Endothelial cell of umbilical vein (primary cell): Measurements from ENCODE around the gene ABCA3. TPM values are rescaled to one million over a fixed set of nuclear protein-coding genes. Genes with fewer than 3 reads are reported as not detected.

Source experiments
- BruUV-seq: library from RNA; stranded (reverse); fragments of 400-500 nt; replicated peaks from 2 replicates; lab custom pipeline; 2021; lab: Mats Ljungman, UMichigan
- CTCF ChIA-PET: fragments of 300-600, 350-600 bp; sonication (Branson Sonifier 250); formaldehyde crosslinking; loops from one replicate; lab custom pipeline; 2021; ENCODE audit warnings: antibody characterized with exemption, inconsistent platforms; lab: Charles Lee
- POLR2A ChIA-PET: fragments of 300-600, 350-600 bp; sonication (Branson Sonifier 250); formaldehyde crosslinking; loops from one replicate; lab custom pipeline; 2021; ENCODE audit warnings: antibody characterized with exemption, inconsistent platforms; lab: Charles Lee
- DNase-seq: peaks from one replicate; pipeline ENCODE4 v3.0.0-alpha.2; 2011; ENCODE audit warnings: low read depth, low spot score
- FAIRE-seq: peaks from 2 replicates; lab custom pipeline; 2011; peaks lifted over from hg19 to GRCh38; lab: Jason Lieb, UNC
- H2AFZ ChIP-seq: 2 replicates; pipeline ENCODE4 v1.6.0; 2012; ENCODE audit warnings: low read depth, low read length, control low read depth, inconsistent platforms
- H3K27ac ChIP-seq: 2 replicates; pipeline ENCODE4 v1.5.1; 2011; ENCODE audit warnings: low read depth, mild to moderate bottlenecking, control low read depth, low read length, moderate library complexity; ENCODE audit not compliant: insufficient read depth
- H3K27me3 ChIP-seq, 2 experiments: 2 replicates each; pipeline versions ENCODE4 v1.6.0 to v1.6.1; 2011; ENCODE audit warnings: low read length in 2 of 2, mixed read lengths in 1 of 2; ENCODE audit not compliant: control insufficient read depth in 2 of 2, insufficient read depth in 2 of 2
- H3K36me3 ChIP-seq, 2 experiments: 2 replicates in 1 of 2; 3 replicates in 1 of 2; pipeline ENCODE4 v1.5.1; 2011; ENCODE audit warnings: low read length in 2 of 2, mild to moderate bottlenecking in 1 of 2, moderate library complexity in 1 of 2; ENCODE audit not compliant: control insufficient read depth in 2 of 2, insufficient read depth in 2 of 2; ENCODE audit errors: extremely low read depth in 1 of 2
- H3K4me1 ChIP-seq: 3 replicates; pipeline ENCODE4 v1.5.1; 2011; ENCODE audit warnings: mild to moderate bottlenecking, low read length; ENCODE audit not compliant: control insufficient read depth, insufficient read depth; ENCODE audit errors: extremely low read depth
- H3K4me2 ChIP-seq: 2 replicates; pipeline ENCODE4 v1.6.1; 2011; ENCODE audit warnings: low read length, control low read depth, mixed read lengths; ENCODE audit not compliant: insufficient read depth
- H3K4me3 ChIP-seq, 3 experiments: fragments of 200-600 bp in 1 of 3; sonication (generic), shearing (Covaris generic) in 1 of 3; replicated peaks in 1 of 3; 2 replicates each; pipeline ENCODE4 v1.5.1; 2011 to 2016; ENCODE audit warnings: control low read depth in 3 of 3, low read length in 3 of 3, mild to moderate bottlenecking in 2 of 3, inconsistent platforms in 1 of 3, low read depth in 1 of 3, moderate library complexity in 1 of 3; ENCODE audit not compliant: insufficient read depth in 1 of 3
- H3K79me2 ChIP-seq: 2 replicates; pipeline ENCODE4 v1.6.0; 2012; ENCODE audit warnings: low read length, inconsistent platforms; ENCODE audit not compliant: control insufficient read depth, insufficient read depth
- H3K9ac ChIP-seq: replicated peaks from 2 replicates; pipeline ENCODE3; 2011; ENCODE audit warnings: low read length, control low read depth; ENCODE audit not compliant: insufficient read depth; ENCODE audit errors: extremely low read depth
- H3K9me1 ChIP-seq: replicated peaks from 3 replicates; pipeline ENCODE4 v1.6.0; 2011; ENCODE audit warnings: mild to moderate bottlenecking, low read length; ENCODE audit not compliant: control insufficient read depth, insufficient read depth; ENCODE audit errors: extremely low read depth
- H3K9me3 ChIP-seq: replicated peaks from 2 replicates; pipeline ENCODE4 v1.5.1; 2012; ENCODE audit warnings: low read length, inconsistent platforms; ENCODE audit not compliant: control insufficient read depth, insufficient read depth
- H4K20me1 ChIP-seq: replicated peaks from 2 replicates; pipeline ENCODE3; 2011; ENCODE audit warnings: mild to moderate bottlenecking, low read length; ENCODE audit not compliant: control insufficient read depth, insufficient read depth; ENCODE audit errors: extremely low read depth
- EZH2 ChIP-seq: IDR thresholded peaks from 2 replicates; pipeline ENCODE4 v1.6.1; 2012; ENCODE audit warnings: borderline replicate concordance, low read depth, mild to moderate bottlenecking, moderate library complexity, low read length, inconsistent platforms; ENCODE audit not compliant: severe bottlenecking
- FOS ChIP-seq: IDR thresholded peaks from 2 replicates; pipeline ENCODE4 v1.6.1; 2011; ENCODE audit warnings: mild to moderate bottlenecking, low read length, moderate library complexity, borderline replicate concordance; ENCODE audit not compliant: insufficient read depth
- GATA2 ChIP-seq: IDR thresholded peaks from 2 replicates; pipeline ENCODE4 v1.7.0; 2011; ENCODE audit warnings: low read depth, mild to moderate bottlenecking, moderate library complexity, mixed read lengths, low read length; ENCODE audit not compliant: insufficient read length, insufficient read depth
- JUN ChIP-seq: IDR thresholded peaks from 2 replicates; pipeline ENCODE4 v1.6.1; 2011; ENCODE audit warnings: borderline replicate concordance, low read depth; ENCODE audit not compliant: insufficient read length, insufficient read depth
- MAX ChIP-seq: IDR thresholded peaks from 2 replicates; pipeline ENCODE4 v1.6.1; 2011; ENCODE audit not compliant: insufficient read depth, insufficient read length
- MYC ChIP-seq: IDR thresholded peaks from one replicate; pipeline ENCODE4 v1.6.1; 2011; ENCODE audit warnings: mild to moderate bottlenecking, low read depth, low read length
- POLR2A ChIP-seq: IDR thresholded peaks from 2 replicates; pipeline ENCODE4 v1.6.1; 2012; ENCODE audit warnings: low read depth, mild to moderate bottlenecking, control low read depth, low read length
- POLR2AphosphoS5 ChIP-seq: IDR thresholded peaks from 2 replicates; pipeline ENCODE4 v1.6.1; 2012; ENCODE audit warnings: low read depth, mild to moderate bottlenecking, control low read depth, low read length, moderate library complexity; ENCODE audit not compliant: insufficient read depth
- dilution Hi-C: fragments of 300-500 bp; cut with MboI; formaldehyde crosslinking; loops from one replicate; pipeline ENCODE4 v1.15.0; 2019; ENCODE audit warnings: low sequenced_read_pairs; ENCODE audit not compliant: extremely low pct_ligation_motif_present
- intact Hi-C: fragments of 100-400 bp; cut with micrococcal nuclease; formaldehyde crosslinking; loops from one replicate; pipeline ENCODE4 v1.10.0; 2022
- polyA plus RNA-seq, 4 experiments: library from polyadenylated mRNA; depleted of rRNA in 3 of 4; stranded (reverse) in 3 of 4; unstranded in 1 of 4; fragments of >200 nt; gene quantifications; 2 replicates each; pipeline versions ENCODE4 v1.2.1 to v1.2.3, GENCODE V29; 2011 to 2012; ENCODE audit warnings: missing spikeins in 1 of 4
- total RNA-seq: library from RNA; stranded (reverse); gene quantifications from 2 replicates; pipeline ENCODE4 v1.2.3, GENCODE V29; 2021
- TF ChIP-seq, protein P1 (sequence below), 2 donors: IDR thresholded peaks; 1 replicate in 1 of 2; 2 replicates in 1 of 2; pipeline ENCODE4 v1.5.1; 2011; ENCODE audit warnings: low read length in 2 of 2, mild to moderate bottlenecking in 2 of 2, moderate library complexity in 2 of 2, control low read depth in 1 of 2, inconsistent platforms in 1 of 2, low read depth in 1 of 2; ENCODE audit not compliant: insufficient read depth in 1 of 2; ENCODE audit errors: extremely low read depth in 1 of 2

Gene ABCA3
- total and polyA plus RNA-seq, 2 donors (not counting 3 experiments of a cell fraction or from before 2014, with no cell fraction given): 13.5 to 36.0 TPM

- ChIA-PET CTCF (interaction anchor here (1.5 kb wide), 1 partner anchor 8 kb away, joined by 6 read pairs; the partner anchor contains the start of gene ECI1), POLR2A (no interaction called here)
- intact Hi-C loops (no loop called here), dilution Hi-C loops (no loop called here)
- H4K20me1 ChIP-seq: no peaks in the 10 kb centered on the region
- H3K4me1 ChIP-seq: no peaks in the 10 kb centered on the region
- no peaks in the 10 kb centered on the region for H3K9me3 ChIP-seq
- DNase-seq (no peak), FAIRE-seq (no peak)
- no peak overlapping the region for H3K4me3 ChIP-seq
- H3K36me3 ChIP-seq: peaks cover 12 to 33% of the 10 kb centered on the region in 2 experiments
- no peak overlapping the region for H3K9ac ChIP-seq
- no peak for TF ChIP-seq GATA2
- TF ChIP-seq EZH2: no peak
- TF ChIP-seq MAX: no peak
- TF ChIP-seq, protein P1, sequence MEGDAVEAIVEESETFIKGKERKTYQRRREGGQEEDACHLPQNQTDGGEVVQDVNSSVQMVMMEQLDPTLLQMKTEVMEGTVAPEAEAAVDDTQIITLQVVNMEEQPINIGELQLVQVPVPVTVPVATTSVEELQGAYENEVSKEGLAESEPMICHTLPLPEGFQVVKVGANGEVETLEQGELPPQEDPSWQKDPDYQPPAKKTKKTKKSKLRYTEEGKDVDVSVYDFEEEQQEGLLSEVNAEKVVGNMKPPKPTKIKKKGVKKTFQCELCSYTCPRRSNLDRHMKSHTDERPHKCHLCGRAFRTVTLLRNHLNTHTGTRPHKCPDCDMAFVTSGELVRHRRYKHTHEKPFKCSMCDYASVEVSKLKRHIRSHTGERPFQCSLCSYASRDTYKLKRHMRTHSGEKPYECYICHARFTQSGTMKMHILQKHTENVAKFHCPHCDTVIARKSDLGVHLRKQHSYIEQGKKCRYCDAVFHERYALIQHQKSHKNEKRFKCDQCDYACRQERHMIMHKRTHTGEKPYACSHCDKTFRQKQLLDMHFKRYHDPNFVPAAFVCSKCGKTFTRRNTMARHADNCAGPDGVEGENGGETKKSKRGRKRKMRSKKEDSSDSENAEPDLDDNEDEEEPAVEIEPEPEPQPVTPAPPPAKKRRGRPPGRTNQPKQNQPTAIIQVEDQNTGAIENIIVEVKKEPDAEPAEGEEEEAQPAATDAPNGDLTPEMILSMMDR (IDR thresholded peaks at IDR 0.05; ENCODE audit: extremely low read depth in 1 of 2, insufficient read depth in 1 of 2, low read depth in 1 of 2, low read length in 2 of 2): no peak
- TF ChIP-seq JUN: no peak
- TF ChIP-seq POLR2AphosphoS5: no peak
- TF ChIP-seq POLR2A: no peak
- TF ChIP-seq FOS: no peak
- no peak for TF ChIP-seq MYC
- no peaks in the 10 kb centered on the region for H3K27me3 ChIP-seq
- no TSS peak for BruUV-seq
- H3K4me2 ChIP-seq: no peak overlapping the region
- H3K79me2 ChIP-seq: no peaks in the 10 kb centered on the region
- H2AFZ ChIP-seq: no peak overlapping the region
- H3K27ac ChIP-seq: no peak overlapping the region
- H3K9me1 ChIP-seq: no peaks in the 10 kb centered on the region
These were observed 97.4 kb downstream of the ABCA3 start for GRCh38 chr16:2243031-2243528.
